Measurements from ENCODE around the gene SHISAL1. TPM values are rescaled to one million over a fixed set of nuclear protein-coding genes. Genes with fewer than 3 reads are reported as not detected.

SHISAL1 gene
- total and polyA plus RNA-seq, 8 donors = 0.72 to 1.4 (median 0.92) TPM

- TF ChIP-seq CTCF (IDR thresholded peaks at IDR 0.05) = no peak
- intact Hi-C loops (cut with DNase I) = no loop called here
- no peak overlapping the region for H3K27ac ChIP-seq
Measured at GRCh38 chr22:44314425-44315067, 1.8 kb upstream of the SHISAL1 start.

GRCh38 chr22:44313385-44314006, 745 bp upstream of the SHISAL1 start:
- Histone ChIP-seq H3K36me3 (no peaks in the 10 kb centered on the region), H3K4me1 (peaks cover 0 to 5% of the 10 kb centered on the region in 2 donors), H3K9me3 (no peaks in the 10 kb centered on the region), H3K27me3 (peaks cover 0 to 4% of the 10 kb centered on the region in 2 donors), H3K27ac (no peak overlapping the region), H3K4me3 (no peak overlapping the region)
- no peak for ATAC-seq
- intact Hi-C loops (cut with DNase I) = no loop called here
- TF ChIP-seq CTCF (IDR thresholded peaks at IDR 0.05) = no peak
- DNase-seq = peak in 1 of 4 donors; percentile 50

More at GRCh38 chr22:44314425-44315067, 1.8 kb upstream of the SHISAL1 start:
- peak in 1 of 4 donors; percentile 22 for DNase-seq
- H3K4me1 ChIP-seq = peaks cover 0 to 1% of the 10 kb centered on the region in 2 donors
- peaks cover 0 to 4% of the 10 kb centered on the region in 2 donors for H3K27me3 ChIP-seq
- no peaks in the 10 kb centered on the region for H3K36me3 ChIP-seq
- H3K9me3 ChIP-seq = no peaks in the 10 kb centered on the region
- no peak overlapping the region for H3K4me3 ChIP-seq
- ATAC-seq = no peak

- Histone ChIP-seq H3K36me3 (no peaks in the 10 kb centered on the region), H3K4me3 (no peak overlapping the region), H3K27me3 (peaks cover 0 to 4% of the 10 kb centered on the region in 2 donors), H3K9me3 (no peaks in the 10 kb centered on the region), H3K27ac (no peak overlapping the region), H3K4me1 (peaks cover 0 to 5% of the 10 kb centered on the region in 2 donors)
- TF ChIP-seq CTCF (IDR thresholded peaks at IDR 0.05) = no peak
- no peak for ATAC-seq
- DNase-seq = peak in 1 of 4 donors; percentile 21
- intact Hi-C loops (cut with DNase I) = no loop called here
Measured at GRCh38 chr22:44311855-44312170, 938 bp downstream of the SHISAL1 start.

GRCh38 chr22:44311104-44311854, 1.5 kb downstream of the SHISAL1 start:
- Histone ChIP-seq H3K4me3 (no peak overlapping the region), H3K9me3 (no peaks in the 10 kb centered on the region), H3K4me1 (peaks cover 0 to 5% of the 10 kb centered on the region in 2 donors), H3K36me3 (no peaks in the 10 kb centered on the region), H3K27me3 (peaks cover 0 to 4% of the 10 kb centered on the region in 2 donors), H3K27ac (no peak overlapping the region)
- intact Hi-C loops (cut with DNase I) = no loop called here
- no peak for TF ChIP-seq CTCF (IDR thresholded peaks at IDR 0.05)
- DNase-seq (peak in 1 of 4 donors; percentile 35), ATAC-seq (no peak)

- intact Hi-C loops (cut with DNase I) = no loop called here
- H3K36me3 ChIP-seq = no peaks in the 10 kb centered on the region
- peaks cover 0 to 5% of the 10 kb centered on the region in 2 donors for H3K4me1 ChIP-seq
- DNase-seq = no peak
- TF ChIP-seq CTCF (IDR thresholded peaks at IDR 0.05) = no peak
- peaks cover 0 to 4% of the 10 kb centered on the region in 2 donors for H3K27me3 ChIP-seq
- no peaks in the 10 kb centered on the region for H3K9me3 ChIP-seq
- peak; percentile 63 for ATAC-seq
- no peak overlapping the region for H3K27ac ChIP-seq
- no peak overlapping the region for H3K4me3 ChIP-seq
Measured at GRCh38 chr22:44309647-44310046, 3.1 kb downstream of the SHISAL1 start.
